ENCODE results near the gene PPP1R13B.

The PPP1R13B gene

GRCh38 chr14:103738701-103739451 is 108.5 kb downstream of the PPP1R13B start:
- DNase-seq, result no peak

GRCh38 chr14:103738166-103738565 is 109.2 kb downstream of the PPP1R13B start:
- no peak for DNase-seq

- no peak for DNase-seq
Measured at GRCh38 chr14:103737432-103738045, 109.8 kb downstream of the PPP1R13B start.

GRCh38 chr14:103736546-103737431 is 110.6 kb downstream of the PPP1R13B start:
- no peak for DNase-seq

GRCh38 chr14:103735815-103736545 is 111.4 kb downstream of the PPP1R13B start:
- DNase-seq, result no peak

- DNase-seq, result no peak
Measured at GRCh38 chr14:103735439-103735814, 111.9 kb downstream of the PPP1R13B start.

GRCh38 chr14:103735022-103735421 is 112.4 kb downstream of the PPP1R13B start:
- DNase-seq, result no peak

GRCh38 chr14:103734081-103734888 is 113.1 kb downstream of the PPP1R13B start:
- no peak for DNase-seq

- no peak for DNase-seq
Measured at GRCh38 chr14:103733651-103734050, 113.7 kb downstream of the PPP1R13B start.

- DNase-seq, result no peak
Measured at GRCh38 chr14:103732868-103733620, 114.3 kb downstream of the PPP1R13B start.

GRCh38 chr14:103731916-103732867 is 115.2 kb downstream of the PPP1R13B start:
- DNase-seq, result no peak

- DNase-seq, result no peak
Measured at GRCh38 chr14:103731481-103731880, 115.9 kb downstream of the PPP1R13B start.

GRCh38 chr14:103730490-103731035 is 116.8 kb downstream of the PPP1R13B start:
- no peak for DNase-seq

- DNase-seq, result no peak
Measured at GRCh38 chr14:103729496-103730448, 117.6 kb downstream of the PPP1R13B start.

- no peak for DNase-seq
Measured at GRCh38 chr14:103728721-103729120, 118.7 kb downstream of the PPP1R13B start.

GRCh38 chr14:103728141-103728540 is 119.2 kb downstream of the PPP1R13B start:
- DNase-seq, result no peak

- DNase-seq, result no peak
Measured at GRCh38 chr14:103727313-103727980, 119.9 kb downstream of the PPP1R13B start.

GRCh38 chr14:103726474-103726873 is 120.9 kb downstream of the PPP1R13B start:
- no peak for DNase-seq
